ENCODE measurements around the gene EML1.

GRCh38 chr14:99745307-99745951 lies 47.8 kb upstream of the EML1 start:
- no peak for TF ChIP-seq CTCF (IDR thresholded peaks at IDR 0.05)
- no peak for TF ChIP-seq POLR2A (IDR thresholded peaks at IDR 0.05)
- peak in 1 of 4 donors; percentile 13 for TF ChIP-seq POLR2AphosphoS5 (IDR thresholded peaks at IDR 0.05)
